NCI-H1105 treated with DMSO at 0.1 percent for 48 hours (cell line): ENCODE data around the gene BFSP1.

ENCODE experiments used
- DNase-seq: peaks from one replicate; lab custom pipeline; 2025; lab: John Stamatoyannopoulos, UW

Gene BFSP1

DNA sequence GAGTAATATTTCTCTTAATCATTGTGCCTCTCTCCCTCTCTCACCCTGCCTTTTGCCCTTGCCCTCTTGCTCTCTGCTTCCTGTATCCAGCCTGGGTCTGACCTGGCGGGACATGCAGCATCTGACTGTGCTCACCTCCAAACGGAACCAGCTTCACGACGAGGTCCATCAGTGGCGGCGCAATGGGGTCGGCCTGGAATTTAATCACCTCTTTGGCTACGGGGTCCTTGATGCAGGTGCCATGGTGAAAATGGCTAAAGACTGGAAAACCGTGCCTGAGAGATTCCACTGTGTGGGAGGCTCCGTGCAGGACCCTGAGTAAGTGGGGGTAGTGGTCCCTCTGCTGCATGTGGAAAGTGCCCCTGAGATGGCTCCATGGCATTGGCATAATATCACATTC lies 65.9 kb downstream of the BFSP1 start:
- no peak for DNase-seq

DNA sequence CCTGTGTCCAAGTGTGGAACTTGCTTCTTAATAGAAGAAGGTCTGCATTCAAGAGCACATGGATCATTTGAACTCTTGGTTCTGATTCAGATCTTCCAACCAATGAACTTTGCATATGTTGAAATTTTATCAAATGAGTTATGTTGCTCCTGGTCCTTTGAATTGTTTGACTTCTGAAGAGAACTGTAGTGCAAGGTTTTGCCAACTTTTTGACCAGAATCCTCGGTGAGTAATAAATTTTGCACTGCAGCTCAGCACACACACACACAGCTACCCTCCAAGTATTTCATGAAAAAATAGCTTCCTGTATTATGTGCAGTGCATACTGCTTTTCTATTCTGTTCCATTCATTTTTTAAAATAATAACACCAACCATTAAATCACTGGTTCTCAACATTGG lies 67.5 kb downstream of the BFSP1 start:
- DNase-seq = no peak

DNA sequence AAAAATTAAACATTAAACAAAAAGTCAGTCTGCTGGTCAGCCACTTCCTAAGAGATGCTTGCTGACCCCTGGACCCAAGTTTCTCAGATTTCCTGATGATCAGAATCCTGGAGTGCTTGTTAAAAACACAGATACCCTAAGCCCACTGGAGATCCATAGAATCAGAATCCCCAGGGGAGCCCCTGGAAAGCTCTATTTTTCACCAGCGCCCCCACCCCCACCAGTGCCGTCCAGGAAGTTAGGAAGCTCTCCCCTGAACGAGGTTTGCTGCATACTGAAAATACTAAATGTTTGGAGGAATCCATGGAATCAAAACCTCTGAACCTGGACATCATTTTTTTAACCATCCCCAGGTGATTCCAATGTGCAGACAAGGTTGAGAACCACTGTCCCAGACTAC lies 69.2 kb downstream of the BFSP1 start:
- DNase-seq = no peak

DNA sequence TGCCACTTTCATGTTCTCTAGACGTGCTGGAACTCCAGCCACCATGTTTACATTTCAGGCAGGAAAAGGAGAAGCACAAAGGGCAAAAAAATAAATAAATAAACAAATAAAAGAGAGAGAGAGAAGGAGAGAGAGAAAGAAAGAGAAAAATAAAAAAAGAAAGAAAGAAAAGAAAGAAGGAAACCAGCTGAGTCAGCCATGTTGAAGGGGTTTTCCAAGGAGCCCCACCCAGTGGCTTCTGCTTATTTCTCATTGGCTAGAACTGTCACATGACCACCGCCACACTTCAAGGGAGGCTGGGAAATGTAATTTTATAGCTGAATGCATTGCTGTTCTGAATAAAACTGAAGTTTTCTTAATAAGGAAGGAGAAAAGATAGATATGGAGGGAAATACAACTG lies 71.1 kb downstream of the BFSP1 start:
- DNase-seq = no peak

DNA sequence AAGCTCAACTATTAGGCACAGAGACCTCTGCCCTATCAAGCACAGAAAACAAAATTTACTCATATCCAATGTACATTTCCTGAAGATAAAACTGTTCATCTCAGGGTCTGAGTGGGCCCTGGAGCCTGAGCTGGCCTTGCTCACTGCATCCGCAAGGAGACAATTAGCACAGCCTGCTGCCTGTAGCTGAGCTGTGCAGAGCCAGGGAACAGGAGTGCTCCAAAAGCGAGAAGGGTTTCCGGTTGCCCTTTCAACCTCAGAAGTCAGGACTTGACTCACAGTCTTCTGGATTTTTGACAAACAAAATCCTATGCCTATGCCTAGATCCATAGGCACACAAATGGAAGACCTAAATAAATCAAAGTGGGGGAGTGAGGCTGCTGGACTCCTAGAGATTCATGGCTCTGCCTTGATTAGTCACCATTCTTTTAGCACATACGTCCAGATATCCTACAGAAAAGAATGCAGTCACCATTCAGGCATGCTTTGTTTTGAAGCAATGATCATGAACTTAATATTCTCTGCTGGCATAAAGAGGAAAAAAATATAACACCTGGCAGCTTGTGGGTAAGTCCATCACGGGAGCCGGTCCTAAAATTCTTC lies 73.5 kb downstream of the BFSP1 start:
- no peak for DNase-seq

DNA sequence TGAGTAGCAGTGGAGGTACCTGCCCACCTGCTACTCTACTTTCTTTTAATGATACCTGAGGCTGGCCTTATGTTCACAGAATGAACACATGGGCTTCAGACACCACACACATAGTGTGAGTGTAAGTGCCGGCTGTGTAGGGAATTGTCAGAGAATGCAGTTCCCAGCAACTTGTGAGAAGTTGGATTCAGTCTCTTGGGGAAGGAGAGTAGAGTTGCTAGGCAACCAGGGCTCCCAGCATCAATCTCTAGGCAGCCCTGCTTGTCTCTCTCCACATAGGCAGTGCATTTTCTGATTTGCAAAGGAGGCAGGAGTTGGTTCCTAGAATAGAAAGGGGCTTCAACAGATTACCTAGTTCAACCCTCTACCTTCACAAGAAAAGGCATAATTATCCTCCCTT lies 74.1 kb downstream of the BFSP1 start:
- DNase-seq = no peak

DNA sequence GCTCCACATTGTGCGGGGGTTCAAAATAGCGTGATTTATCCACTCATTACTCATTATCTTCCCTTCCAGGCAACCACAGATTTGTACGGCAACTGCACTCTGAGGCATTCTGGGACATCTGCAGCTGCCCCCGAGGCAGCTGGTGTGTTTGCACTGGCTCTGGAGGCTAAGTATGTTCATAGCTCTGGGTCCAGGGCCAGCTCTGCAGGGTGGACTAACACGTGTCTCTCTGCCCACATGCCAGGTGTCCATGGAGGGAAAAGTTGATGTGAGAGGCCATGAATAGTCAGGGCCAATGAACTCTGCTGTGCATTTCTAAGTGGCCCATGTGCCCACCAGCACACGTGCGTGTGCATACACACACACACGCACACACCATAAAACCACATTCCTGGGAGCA lies 74.9 kb downstream of the BFSP1 start:
- DNase-seq = no peak

DNA sequence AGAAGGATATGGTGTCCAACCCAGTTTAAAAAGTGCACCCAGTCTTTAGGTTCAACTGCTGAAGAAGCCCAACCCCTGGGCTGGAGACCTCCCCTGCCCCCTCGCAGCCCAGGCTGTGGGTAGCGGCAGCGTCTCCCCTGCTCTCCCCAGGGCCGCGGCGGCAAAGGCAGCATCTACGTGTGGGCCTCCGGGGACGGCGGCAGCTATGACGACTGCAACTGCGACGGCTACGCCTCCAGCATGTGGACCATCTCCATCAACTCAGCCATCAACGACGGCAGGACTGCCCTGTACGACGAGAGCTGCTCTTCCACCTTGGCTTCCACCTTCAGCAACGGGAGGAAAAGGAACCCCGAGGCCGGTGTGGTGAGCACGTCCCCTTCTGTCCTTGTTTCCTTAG lies 77.6 kb downstream of the BFSP1 start:
- no peak for DNase-seq

DNA sequence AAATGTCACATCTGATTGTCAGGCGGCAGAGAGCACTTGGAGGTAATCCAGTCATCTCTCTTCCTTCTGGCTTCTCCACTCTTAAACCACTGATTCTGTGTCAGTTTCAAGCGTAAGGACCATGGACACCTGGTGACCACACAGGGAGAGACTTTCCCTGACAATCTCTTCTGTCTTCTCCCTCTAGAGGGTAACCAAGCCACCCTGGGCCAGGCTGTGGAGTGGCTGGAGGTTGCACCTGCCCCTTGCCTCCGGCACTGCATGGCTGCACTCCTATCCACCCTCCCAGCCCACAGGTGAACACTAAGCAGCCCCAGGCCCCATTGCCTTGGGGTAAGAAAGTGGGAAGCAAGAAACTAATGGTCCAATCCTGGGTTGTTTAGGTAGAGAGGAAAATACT lies 78.7 kb downstream of the BFSP1 start:
- no peak for DNase-seq

DNA sequence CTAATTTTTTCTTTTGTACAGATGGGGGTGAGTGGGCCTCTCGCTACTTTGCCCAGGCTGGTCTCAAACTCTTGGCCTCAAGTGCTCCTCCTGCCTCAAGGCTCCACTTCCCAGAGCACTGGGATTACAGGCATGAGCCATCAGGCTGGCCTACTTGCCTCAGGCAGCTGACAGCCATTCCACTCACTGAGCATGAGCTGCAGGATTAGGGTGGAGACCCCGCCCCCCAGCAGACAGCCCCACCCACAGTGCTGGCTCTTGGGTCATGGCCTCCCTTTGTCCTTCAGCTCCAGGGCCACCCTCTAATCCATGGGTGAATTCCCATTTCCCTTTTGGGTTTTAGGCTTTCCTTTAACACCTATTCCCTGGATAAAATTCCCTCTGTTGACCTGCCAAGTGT lies 82.1 kb downstream of the BFSP1 start:
- DNase-seq = no peak

DNA sequence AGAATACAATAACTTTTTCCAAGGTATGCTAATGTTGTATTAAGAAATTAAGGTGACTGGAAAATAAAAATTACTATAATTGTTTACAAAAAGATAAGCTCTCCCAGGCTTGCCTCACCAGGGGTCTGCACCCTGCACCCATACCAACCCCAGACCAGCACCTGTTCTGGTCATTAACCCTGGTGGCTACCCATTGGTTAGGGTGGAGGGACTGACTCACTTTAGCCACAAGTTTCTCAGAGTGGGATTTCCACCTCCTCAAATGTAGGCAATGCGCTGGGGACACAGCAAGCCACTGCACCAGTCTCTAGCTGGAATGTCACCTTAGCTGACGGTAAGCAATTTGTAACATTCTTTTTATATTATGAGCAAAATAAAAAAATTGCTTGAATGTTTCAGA lies 83.1 kb downstream of the BFSP1 start:
- DNase-seq = no peak

DNA sequence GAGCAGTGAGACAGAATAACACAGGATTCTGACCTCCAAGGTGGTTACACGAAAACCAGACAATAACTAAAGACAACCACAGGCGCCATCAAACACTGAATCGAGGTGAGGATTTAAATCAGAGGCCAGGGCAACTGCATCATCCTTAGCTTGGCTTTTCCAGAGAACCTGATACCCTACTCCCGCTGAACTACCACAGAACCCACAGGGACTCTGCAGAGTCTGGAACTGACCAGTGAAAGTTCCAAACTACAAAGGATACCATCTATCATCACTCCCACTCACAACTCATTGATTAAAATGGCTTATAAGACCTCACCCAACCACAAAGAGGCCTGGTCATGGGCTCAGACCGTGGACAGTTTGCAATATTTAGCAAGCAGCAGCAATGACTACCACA lies 85.0 kb downstream of the BFSP1 start:
- DNase-seq = no peak

DNA sequence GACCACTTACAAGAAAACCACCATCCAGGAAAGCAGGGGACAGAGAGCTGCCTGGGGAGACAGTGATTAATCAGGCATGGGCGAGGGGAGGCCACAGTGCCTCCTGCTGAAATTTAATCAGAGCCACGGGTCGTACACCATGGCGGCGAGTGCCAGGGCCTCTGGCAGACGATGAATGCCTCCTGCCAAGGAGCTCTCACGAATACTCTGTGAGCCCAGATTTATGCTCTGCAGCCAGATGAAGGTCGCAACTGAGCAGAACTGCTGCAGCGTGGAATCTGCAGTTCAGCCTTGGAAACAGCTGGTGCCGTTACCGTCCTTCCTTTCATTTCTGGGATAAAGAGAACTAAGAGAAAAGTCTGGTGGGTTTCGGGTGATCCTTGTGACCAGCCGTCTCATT lies 85.6 kb downstream of the BFSP1 start:
- DNase-seq = no peak

DNA sequence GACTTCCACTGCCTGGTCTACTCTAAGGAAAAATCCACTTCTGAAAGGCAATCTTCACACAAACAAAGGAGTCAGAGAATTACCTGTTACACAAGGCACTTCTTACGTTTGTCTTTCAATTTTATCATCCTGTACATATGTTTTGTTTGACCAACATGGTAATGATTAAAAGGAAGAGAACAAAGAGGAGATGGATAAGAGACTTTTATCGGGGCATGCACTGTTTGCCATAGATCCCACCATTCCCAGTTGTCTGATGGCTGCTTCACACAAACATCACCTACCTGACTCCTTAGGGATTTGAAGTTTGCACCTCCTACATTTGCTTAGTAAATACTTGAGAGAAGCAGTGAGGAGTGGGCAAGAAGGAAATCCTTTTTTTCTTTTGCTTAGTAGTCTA lies 87.1 kb downstream of the BFSP1 start:
- DNase-seq = no peak
